ENCODE measurements around the gene MMP2. TPM values are rescaled to one million over a fixed set of nuclear protein-coding genes. Genes with fewer than 3 reads are reported as not detected.

Gene MMP2
- total and polyA plus RNA-seq, 9 donors = 277 to 709 (median 445) TPM

DNA sequence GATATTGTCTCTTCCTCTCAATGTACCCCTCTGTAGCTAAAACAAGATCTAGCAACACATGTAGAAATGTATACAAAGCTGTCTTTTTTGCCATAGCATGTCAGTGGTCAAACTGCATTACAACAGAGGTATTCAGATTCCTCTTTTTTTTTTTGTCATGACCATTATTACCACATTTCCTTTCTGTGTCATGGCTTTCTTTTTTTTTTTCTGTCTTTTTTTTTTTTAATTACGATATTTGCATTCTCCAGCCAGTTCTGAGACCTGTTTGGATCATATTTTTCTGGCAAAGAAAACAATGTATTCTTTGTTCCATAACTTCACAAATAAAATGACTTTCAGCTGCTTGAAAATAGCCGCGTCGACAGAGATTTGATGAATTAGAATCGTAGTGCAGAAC is 60.1 kb downstream of the MMP2 start:
- no peaks in the 10 kb centered on the region for H3K9me3 ChIP-seq (replicated peaks; ENCODE audit: control insufficient read depth, low read depth, low read length)
- peak overlapping the region; percentile 86 for H3K27ac ChIP-seq (ENCODE audit: low read length)
- WGBS (ENCODE audit: insufficient coverage) = no CpG with 5 or more reads among the region's 5 CpGs
- DNase-seq = peak; percentile 89
- H3K4me3 ChIP-seq (ENCODE audit: low read length) = no peak overlapping the region
- peaks cover 2% of the 10 kb centered on the region for H3K4me1 ChIP-seq (ENCODE audit: control insufficient read depth, insufficient read depth, low read length)
- peaks cover 5% of the 10 kb centered on the region for H3K36me3 ChIP-seq (ENCODE audit: control insufficient read depth, insufficient read depth, low read length)
- no peaks in the 10 kb centered on the region for H3K27me3 ChIP-seq (ENCODE audit: control insufficient read depth, insufficient read depth, low read length)

DNA sequence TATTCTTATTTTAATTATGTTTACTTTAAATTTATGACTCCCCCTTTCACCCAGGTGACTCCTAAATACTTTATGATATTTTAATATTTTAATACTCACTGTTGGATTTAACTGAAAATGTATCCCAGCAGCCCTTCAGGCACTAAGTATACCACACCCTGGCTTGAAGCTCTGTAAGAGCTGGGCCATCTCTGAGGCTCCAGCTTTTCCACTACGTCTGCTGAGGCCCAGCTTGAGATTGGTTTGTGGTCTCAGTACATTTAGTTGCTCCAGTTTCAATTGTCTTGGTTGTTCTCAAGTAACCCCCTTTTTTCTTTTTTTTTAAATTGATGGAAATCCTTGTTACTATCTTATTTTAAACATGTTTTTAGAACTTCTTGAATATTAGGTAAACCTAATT is 60.5 kb downstream of the MMP2 start:
- Histone ChIP-seq H3K4me1 (ENCODE audit: control insufficient read depth, insufficient read depth, low read length) (peaks cover 2% of the 10 kb centered on the region), H3K4me3 (ENCODE audit: low read length) (no peak overlapping the region), H3K27ac (ENCODE audit: low read length) (peak overlapping the region; percentile 86), H3K9me3 (replicated peaks; ENCODE audit: control insufficient read depth, low read depth, low read length) (no peaks in the 10 kb centered on the region), H3K27me3 (ENCODE audit: control insufficient read depth, insufficient read depth, low read length) (no peaks in the 10 kb centered on the region), H3K36me3 (ENCODE audit: control insufficient read depth, insufficient read depth, low read length) (peaks cover 5% of the 10 kb centered on the region)
- DNase-seq = peak; percentile 91
- WGBS (ENCODE audit: insufficient coverage) = no CpG with 5 or more reads among the region's 1 CpG

DNA sequence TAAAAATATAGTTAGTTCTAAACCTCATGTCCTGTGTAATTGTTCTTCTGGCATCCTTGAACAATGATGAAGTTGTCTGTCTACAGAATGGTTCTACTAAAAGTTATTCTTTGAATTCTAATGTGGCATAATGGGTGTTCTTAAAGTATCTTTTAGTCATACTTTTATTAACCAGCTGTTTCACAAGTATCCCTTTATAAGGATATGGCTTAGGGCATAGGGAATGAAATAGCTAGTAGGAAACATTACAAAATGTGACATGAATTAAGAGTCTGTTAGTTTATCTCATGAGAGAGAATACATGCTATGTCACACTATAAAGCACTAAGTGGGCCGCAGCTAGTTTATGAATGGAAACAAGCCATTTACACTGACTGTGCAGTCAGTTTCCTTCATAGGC is 61.2 kb downstream of the MMP2 start:
- H3K27ac ChIP-seq (ENCODE audit: low read length) = peak overlapping the region; percentile 86
- H3K4me1 ChIP-seq (ENCODE audit: control insufficient read depth, insufficient read depth, low read length) = peaks cover 2% of the 10 kb centered on the region

DNA sequence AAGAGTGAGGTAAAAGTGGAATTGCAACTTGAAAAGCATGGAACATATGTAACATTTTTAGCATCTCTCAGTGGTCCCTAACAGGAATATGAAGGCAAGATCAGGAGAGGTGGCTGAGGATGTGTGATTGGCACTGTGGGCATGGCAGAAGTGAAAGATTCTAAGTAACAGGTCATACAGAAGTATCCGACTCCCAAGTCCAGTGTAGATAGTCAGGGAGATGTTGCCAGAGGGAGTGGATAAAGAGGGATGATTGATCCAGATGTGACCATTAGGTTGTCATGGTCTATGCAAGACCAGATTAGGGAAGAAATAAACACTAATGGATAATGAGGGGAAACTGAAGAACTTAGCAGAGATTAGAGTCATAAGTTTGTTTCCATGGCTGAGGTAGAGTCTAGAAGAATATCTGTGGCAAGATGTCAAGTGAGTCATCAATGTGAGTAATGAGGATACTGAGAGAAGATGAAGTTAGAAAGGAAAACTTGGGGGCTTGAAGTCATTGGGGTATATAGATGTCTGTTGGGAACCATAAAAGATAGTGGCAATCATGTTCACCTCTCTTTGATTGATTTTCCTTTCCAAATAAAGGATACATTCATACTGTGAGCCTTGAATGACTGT is 63.6 kb downstream of the MMP2 start:
- Histone ChIP-seq H3K9me3 (replicated peaks; ENCODE audit: control insufficient read depth, low read depth, low read length) (no peaks in the 10 kb centered on the region), H3K27me3 (ENCODE audit: control insufficient read depth, insufficient read depth, low read length) (no peaks in the 10 kb centered on the region), H3K27ac (ENCODE audit: low read length) (no peak overlapping the region), H3K4me3 (ENCODE audit: low read length) (no peak overlapping the region), H3K36me3 (ENCODE audit: control insufficient read depth, insufficient read depth, low read length) (peaks cover 7% of the 10 kb centered on the region), H3K4me1 (ENCODE audit: control insufficient read depth, insufficient read depth, low read length) (peaks cover 2% of the 10 kb centered on the region)
- peak; percentile 74 for DNase-seq
- 67% methylated on average over 1 of the region's 1 CpG for WGBS (ENCODE audit: insufficient coverage)

More for the DNA sequence above, 61.2 kb downstream of the MMP2 start:
- WGBS (ENCODE audit: insufficient coverage) = no CpG with 5 or more reads among the region's 1 CpG
- Histone ChIP-seq H3K36me3 (ENCODE audit: control insufficient read depth, insufficient read depth, low read length) (peaks cover 5% of the 10 kb centered on the region), H3K27me3 (ENCODE audit: control insufficient read depth, insufficient read depth, low read length) (no peaks in the 10 kb centered on the region), H3K9me3 (replicated peaks; ENCODE audit: control insufficient read depth, low read depth, low read length) (no peaks in the 10 kb centered on the region), H3K4me3 (ENCODE audit: low read length) (no peak overlapping the region)
- DNase-seq = no peak

DNA sequence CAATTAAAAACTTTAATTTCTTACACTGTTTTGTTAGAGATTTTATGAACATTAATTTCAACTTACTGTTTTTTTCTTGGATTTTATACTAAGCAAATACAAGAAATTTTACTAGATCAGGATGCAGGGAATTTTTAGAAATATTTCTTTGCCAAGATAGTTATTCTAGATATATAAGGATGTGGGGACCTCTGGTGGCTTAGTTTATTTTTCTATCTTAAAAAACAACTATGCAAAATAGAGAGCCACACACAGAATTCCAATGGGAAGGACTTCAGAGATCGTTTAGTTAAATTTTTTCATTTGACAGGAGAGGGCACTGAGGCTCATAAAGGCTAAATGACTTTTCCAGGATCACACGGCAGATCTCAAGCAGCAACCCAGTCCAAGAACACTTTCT is 64.5 kb downstream of the MMP2 start:
- peak; percentile 82 for DNase-seq
- Histone ChIP-seq H3K36me3 (ENCODE audit: control insufficient read depth, insufficient read depth, low read length) (peaks cover 3% of the 10 kb centered on the region), H3K27ac (ENCODE audit: low read length) (no peak overlapping the region), H3K4me1 (ENCODE audit: control insufficient read depth, insufficient read depth, low read length) (peaks cover 2% of the 10 kb centered on the region), H3K27me3 (ENCODE audit: control insufficient read depth, insufficient read depth, low read length) (no peaks in the 10 kb centered on the region), H3K9me3 (replicated peaks; ENCODE audit: control insufficient read depth, low read depth, low read length) (no peaks in the 10 kb centered on the region), H3K4me3 (ENCODE audit: low read length) (no peak overlapping the region)
- no CpG with 5 or more reads among the region's 2 CpGs for WGBS (ENCODE audit: insufficient coverage)

DNA sequence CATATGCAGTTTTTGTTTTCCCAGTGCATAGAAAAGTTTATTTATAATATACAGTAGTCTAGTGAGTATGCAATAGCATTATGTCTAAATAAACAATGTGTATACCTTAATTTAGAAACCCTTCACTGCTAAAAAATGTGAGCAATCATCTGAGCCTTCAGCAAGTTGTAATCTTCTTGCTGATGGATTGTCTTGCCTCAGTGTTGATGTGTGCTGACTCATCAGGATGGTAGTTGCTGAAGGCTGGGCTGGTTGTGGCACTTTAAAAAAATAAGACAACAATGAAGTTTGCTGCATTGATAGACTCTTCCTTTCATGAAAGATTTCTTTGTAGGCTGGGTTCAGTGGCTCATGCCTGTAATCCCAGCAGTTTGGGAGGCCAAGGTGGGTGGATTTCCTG is 73.6 kb downstream of the MMP2 start:
- Histone ChIP-seq H3K4me3 (ENCODE audit: low read length) (no peak overlapping the region), H3K27ac (ENCODE audit: low read length) (no peak overlapping the region), H3K27me3 (ENCODE audit: control insufficient read depth, insufficient read depth, low read length) (no peaks in the 10 kb centered on the region), H3K4me1 (ENCODE audit: control insufficient read depth, insufficient read depth, low read length) (no peaks in the 10 kb centered on the region), H3K36me3 (ENCODE audit: control insufficient read depth, insufficient read depth, low read length) (peaks cover 15% of the 10 kb centered on the region), H3K9me3 (replicated peaks; ENCODE audit: control insufficient read depth, low read depth, low read length) (no peaks in the 10 kb centered on the region)
- no peak for DNase-seq

DNA sequence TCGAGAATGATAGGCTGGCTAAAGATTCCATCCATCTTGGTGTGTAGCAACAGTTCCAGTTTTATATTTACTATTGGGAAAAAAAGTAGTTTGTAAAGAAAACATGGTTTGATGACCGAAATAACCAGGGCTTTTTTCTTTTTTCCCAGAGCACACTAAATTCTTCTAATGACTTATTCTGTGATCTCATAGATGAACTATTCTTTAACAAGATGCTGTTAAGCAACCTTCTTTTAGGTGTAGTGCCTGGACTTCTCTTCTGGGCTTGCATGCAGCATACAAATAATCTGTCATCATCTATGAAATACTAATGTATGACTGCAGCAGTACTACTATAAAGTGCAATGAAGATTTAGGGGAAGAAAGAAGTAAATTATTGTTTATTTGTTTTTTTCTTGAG is 76.4 kb downstream of the MMP2 start:
- H3K4me1 ChIP-seq (ENCODE audit: control insufficient read depth, insufficient read depth, low read length) = no peaks in the 10 kb centered on the region
- no CpG with 5 or more reads among the region's 2 CpGs for WGBS (ENCODE audit: insufficient coverage)
- peaks cover 15% of the 10 kb centered on the region for H3K36me3 ChIP-seq (ENCODE audit: control insufficient read depth, insufficient read depth, low read length)
- no peaks in the 10 kb centered on the region for H3K9me3 ChIP-seq (replicated peaks; ENCODE audit: control insufficient read depth, low read depth, low read length)
- DNase-seq = no peak
- H3K27me3 ChIP-seq (ENCODE audit: control insufficient read depth, insufficient read depth, low read length) = no peaks in the 10 kb centered on the region
- H3K27ac ChIP-seq (ENCODE audit: low read length) = no peak overlapping the region
- no peak overlapping the region for H3K4me3 ChIP-seq (ENCODE audit: low read length)

Other genes with a start within 250 kb of the MMP2 start
- 0.09 TPM for gene IRX6, start 155.0 kb upstream of the MMP2 start, total RNA-seq
- gene IRX6, start 155.0 kb upstream of the MMP2 start, polyA plus RNA-seq (ENCODE audit: insufficient read depth in 1 of 8, insufficient read length in 8 of 8, low replicate concordance in 1 of 8) = under 1 TPM; 0.11 to 0.85 (median 0.26) TPM
- gene LPCAT2, start 29.9 kb downstream of the MMP2 start, total RNA-seq = 14.8 TPM
- gene LPCAT2, start 29.9 kb downstream of the MMP2 start, polyA plus RNA-seq (ENCODE audit: insufficient read depth in 1 of 8, insufficient read length in 8 of 8, low replicate concordance in 1 of 8) = 10 to 100 TPM; 13.5 to 28.6 (median 19.2) TPM
- gene CAPNS2, start 87.5 kb downstream of the MMP2 start, total RNA-seq = 0.62 TPM
- gene CAPNS2, start 87.5 kb downstream of the MMP2 start, polyA plus RNA-seq (ENCODE audit: insufficient read depth in 1 of 8, insufficient read length in 8 of 8, low replicate concordance in 1 of 8) = 1 to 10 TPM in 1 of 8 donors, under 1 TPM in 6, not detected in 1; 0.12 to 7.1 (median 0.16) TPM
- 2.3 TPM for gene SLC6A2, start 176.8 kb downstream of the MMP2 start, total RNA-seq
- 1 to 10 TPM in 6 of 8 donors, under 1 TPM in 2; 0.65 to 3.0 (median 1.6) TPM for gene SLC6A2, start 176.8 kb downstream of the MMP2 start, polyA plus RNA-seq (ENCODE audit: insufficient read depth in 1 of 8, insufficient read length in 8 of 8, low replicate concordance in 1 of 8)